ENCODE results near the gene LSM14A. TPM values are rescaled to one million over a fixed set of nuclear protein-coding genes. Genes with fewer than 3 reads are reported as not detected.

LSM14A gene
- total and polyA plus RNA-seq, 2 of the 13 experiments (the other 11 are each of a cell fraction or from before 2014, with no cell fraction given) = 77.0 to 83.6 TPM

- TF ChIP-seq SOX6 (IDR thresholded peaks at IDR 0.05) (no peak), SOX6 (CRISPR knock-in tag; IDR thresholded peaks at IDR 0.05) (peak; percentile 48; the same call in 1 of the 2 replicates), TRAFD1 (CRISPR knock-in tag; IDR thresholded peaks at IDR 0.05; ENCODE audit: borderline replicate concordance) (no peak), SP4 (CRISPR knock-in tag; IDR thresholded peaks at IDR 0.05) (peak; percentile 92), CREB1 (IDR thresholded peaks at IDR 0.05) (no peak), CREB1 (CRISPR knock-in tag; IDR thresholded peaks at IDR 0.05) (no peak), LCORL (IDR thresholded peaks at IDR 0.05) (no peak), LCORL (CRISPR knock-in tag; IDR thresholded peaks at IDR 0.05) (peak; percentile 62), AHR (CRISPR knock-in tag; IDR thresholded peaks at IDR 0.05) (peak; percentile 72; the same call in 1 of the 2 replicates), ZNF564 (CRISPR knock-in tag; IDR thresholded peaks at IDR 0.05) (no peak), NFIC (IDR thresholded peaks at IDR 0.05; ENCODE audit: low read length) (no peak), HNF1A (IDR thresholded peaks at IDR 0.05; ENCODE audit: low read depth) (no peak), HNF1A (CRISPR knock-in tag; IDR thresholded peaks at IDR 0.05; ENCODE audit: borderline replicate concordance) (peak; percentile 31; the same call in 1 of the 2 replicates), ZNF451 (CRISPR knock-in tag; IDR thresholded peaks at IDR 0.05) (no peak), HOXA5 (CRISPR knock-in tag; IDR thresholded peaks at IDR 0.05) (peak; percentile 28; the same call in 1 of the 2 replicates), MXD4 (CRISPR knock-in tag; IDR thresholded peaks at IDR 0.05) (0 out of 2 replicates have a peak, but pooled peaks have one; percentile 50), NRL (CRISPR knock-in tag; IDR thresholded peaks at IDR 0.05; ENCODE audit: borderline replicate concordance) (peak; percentile 78), HNRNPLL (IDR thresholded peaks at IDR 0.05; ENCODE audit: low read depth, low read length, poor library complexity, severe bottlenecking) (peak; percentile 78), POLR2A (IDR thresholded peaks at IDR 0.05; ENCODE audit: insufficient read depth in 1 of 2, low read depth in 2 of 2, low read length in 2 of 2) (peak; percentile 85 to 97), BRD4 (CRISPR knock-in tag; IDR thresholded peaks at IDR 0.05) (no peak), PBX3 (CRISPR knock-in tag; IDR thresholded peaks at IDR 0.05; ENCODE audit: borderline replicate concordance) (no peak), ZBTB33 (CRISPR knock-in tag; IDR thresholded peaks at IDR 0.05) (0 out of 2 replicates have a peak, but pooled peaks have one; percentile 6)
Observed at GRCh38 chr19:34134190-34135053, 37.9 kb upstream of the LSM14A start (continued).
